OCI-LY1 (cell line): ENCODE measurements around the gene SLC9A2.

Experiments
- CTCF ChIP-seq: fragments of 200-600 bp; sonication (generic), shearing (Covaris generic); IDR thresholded peaks from 2 replicates; pipeline ENCODE4 v1.5.1; 2017; ENCODE audit warnings: mild to moderate bottlenecking, antibody characterized with exemption, low read length, moderate library complexity, mixed read lengths
- EZH2 ChIP-seq: fragments of 200-600 bp; sonication (generic), shearing (Covaris generic); IDR thresholded peaks from 2 replicates; pipeline ENCODE4 v1.8.0; 2017; ENCODE audit warnings: borderline replicate concordance, mixed run types, mild to moderate bottlenecking, antibody characterized with exemption, low read length, moderate library complexity, mixed read lengths

GRCh38 chr2:102735416-102736109 lies 116.2 kb downstream of the SLC9A2 start:
- no peak for TF ChIP-seq CTCF
- no peak for TF ChIP-seq EZH2
